B cell (primary cell): Measurements from ENCODE around the gene ANKRD23. TPM values are rescaled to one million over a fixed set of nuclear protein-coding genes. Genes with fewer than 3 reads are reported as not detected.

Experiments
- ATAC-seq: fragments of 200-7000 bp; cut with Tn5 transposase; one replicate; pipeline ENCODE4 v1.10.0; 2021; ENCODE audit warnings: low read depth, mild to moderate bottlenecking, moderate number of reproducible peaks, moderate library complexity
- CTCF ChIA-PET: fragments of 350-600 bp; sonication (Branson Sonifier 250); formaldehyde crosslinking; loops from one replicate; lab custom pipeline; 2021; ENCODE audit warnings: antibody characterized with exemption, inconsistent platforms; lab: Charles Lee
- POLR2A ChIA-PET: fragments of 350-600 bp; sonication (Branson Sonifier 250); formaldehyde crosslinking; loops from one replicate; lab custom pipeline; 2021; ENCODE audit warnings: antibody characterized with exemption; lab: Charles Lee
- DNase-seq: peaks from one replicate; pipeline ENCODE4 v3.0.0; 2013
- H2AFZ ChIP-seq: 2 replicates; pipeline ENCODE4 v1.6.1; 2012; ENCODE audit warnings: mild to moderate bottlenecking, low read depth, low read length; ENCODE audit not compliant: insufficient read depth, poor library complexity, severe bottlenecking
- H3K27ac ChIP-seq, 2 donors: 1 replicate in 1 of 2; 2 replicates in 1 of 2; pipeline ENCODE4 v1.5.1; 2012 to 2013; ENCODE audit warnings: low read length in 2 of 2, mild to moderate bottlenecking in 2 of 2, moderate library complexity in 1 of 2
- H3K27me3 ChIP-seq, 4 experiments: fragments of 200-600 bp in 1 of 4; sonication (generic) in 1 of 4; replicated peaks in 1 of 4; 1 replicate in 2 of 4; 2 replicates in 2 of 4; pipeline versions ENCODE4 v1.6.1 to v1.7.0; 2013 to 2016; ENCODE audit warnings: low read length in 3 of 4, mild to moderate bottlenecking in 2 of 4, mixed read lengths in 1 of 4, moderate library complexity in 1 of 4; ENCODE audit not compliant: insufficient read depth in 4 of 4, control insufficient read depth in 3 of 4; ENCODE audit errors: control extremely low read depth in 1 of 4
- H3K36me3 ChIP-seq, 2 experiments: replicated peaks in 1 of 2; 1 replicate in 1 of 2; 2 replicates in 1 of 2; pipeline versions ENCODE4 v1.6.1 to v1.7.1; 2013; ENCODE audit warnings: low read length in 1 of 2; ENCODE audit not compliant: insufficient read depth in 2 of 2, control insufficient read depth in 1 of 2; ENCODE audit errors: control extremely low read depth in 1 of 2, extremely low read depth in 1 of 2
- H3K4me1 ChIP-seq, 2 donors: fragments of 200-600 bp in 1 of 2; sonication (generic) in 1 of 2; 1 replicate in 1 of 2; 2 replicates in 1 of 2; pipeline versions ENCODE4 v1.5.1 to v1.6.1; 2013 to 2017; ENCODE audit warnings: low read length in 2 of 2; ENCODE audit not compliant: control insufficient read depth in 2 of 2, insufficient read depth in 2 of 2
- H3K4me2 ChIP-seq: replicated peaks from 2 replicates; pipeline ENCODE3; 2012; ENCODE audit warnings: mild to moderate bottlenecking, low read depth, low read length; ENCODE audit not compliant: poor library complexity, severe bottlenecking
- H3K4me3 ChIP-seq, 5 experiments: fragments of 200-600 bp in 1 of 5; sonication (generic) in 1 of 5; 1 replicate in 3 of 5; 2 replicates in 2 of 5; pipeline versions ENCODE4 v1.5.1 to v1.7.0; 2011 to 2016; ENCODE audit warnings: low read length in 4 of 5, mild to moderate bottlenecking in 4 of 5, low read depth in 2 of 5, control low read depth in 1 of 5, moderate library complexity in 1 of 5; ENCODE audit not compliant: insufficient read depth in 1 of 5; ENCODE audit errors: control extremely low read depth in 1 of 5, extremely low read depth in 1 of 5
- H3K79me2 ChIP-seq: fragments of 200-600 bp; sonication (generic); one replicate; pipeline ENCODE4 v1.6.0; 2016; ENCODE audit warnings: low read length; ENCODE audit not compliant: control insufficient read depth, insufficient read depth
- H3K9ac ChIP-seq: fragments of 200-600 bp; sonication (generic); 2 replicates; pipeline ENCODE4 v1.6.1; 2017; ENCODE audit warnings: mild to moderate bottlenecking, low read length, moderate library complexity
- H3K9me3 ChIP-seq, 3 donors: one replicate each; pipeline versions ENCODE4 v1.6.1 to v1.7.1; 2013; ENCODE audit warnings: low read length in 2 of 3; ENCODE audit not compliant: control insufficient read depth in 2 of 3, insufficient read depth in 1 of 3; ENCODE audit errors: control extremely low read depth in 1 of 3
- H4K20me1 ChIP-seq: 2 replicates; pipeline ENCODE4 v1.6.0; 2012; ENCODE audit warnings: mild to moderate bottlenecking, low read length; ENCODE audit not compliant: insufficient read depth, control insufficient read depth, poor library complexity, severe bottlenecking
- H3K27ac Mint-ChIP-seq: one replicate; pipeline ENCODE4 v1.8.0; 2021; ENCODE audit warnings: mixed read lengths
- H3K27me3 Mint-ChIP-seq: one replicate; pipeline ENCODE4 v1.8.0; 2021; ENCODE audit warnings: mixed read lengths
- H3K4me1 Mint-ChIP-seq: one replicate; pipeline ENCODE4 v1.8.0; 2021; ENCODE audit warnings: mixed read lengths
- H3K4me3 Mint-ChIP-seq: one replicate; pipeline ENCODE4 v1.8.0; 2021; ENCODE audit warnings: mixed read lengths
- H3K9me3 Mint-ChIP-seq: one replicate; pipeline ENCODE4 v1.8.0; 2022; ENCODE audit warnings: mixed read lengths; ENCODE audit not compliant: insufficient read depth
- EZH2 ChIP-seq: IDR thresholded peaks from 2 replicates; pipeline ENCODE4 v1.6.1; 2012; ENCODE audit warnings: borderline replicate concordance, low read depth, mild to moderate bottlenecking, moderate library complexity, low read length; ENCODE audit not compliant: insufficient read depth, poor library complexity, severe bottlenecking
- WGBS: methylation state at CpG from one replicate; pipeline ENCODE4 v1.1.5; 2013; ENCODE audit warnings: missing lambda C conversion rate; ENCODE audit not compliant: insufficient coverage; 5-methylcytosine and 5-hydroxymethylcytosine counted together
- intact Hi-C: fragments of 100-400 bp; cut with micrococcal nuclease; formaldehyde crosslinking; loops from one replicate; pipeline ENCODE4 v1.10.0; 2022
- polyA plus RNA-seq: library from polyadenylated mRNA; depleted of rRNA; stranded (reverse); fragments of >200 nt; gene quantifications from 2 replicates; pipeline ENCODE4 v1.2.3, GENCODE V29; 2012
- total RNA-seq, 2 donors: library from RNA; stranded (reverse); fragments of 120-200 nt in 1 of 2; gene quantifications; 1 replicate in 1 of 2; 2 replicates in 1 of 2; pipeline versions ENCODE4 v1.2.3 to v1.2.4, GENCODE V29; 2013 to 2022
- TF ChIP-seq, protein P1 (sequence below): fragments of 200-600 bp; IDR thresholded peaks from one replicate; pipeline ENCODE4 v1.8.0; 2022; ENCODE audit warnings: antibody characterized with exemption, mild to moderate bottlenecking

The ANKRD23 gene
- total and polyA plus RNA-seq, 2 donors (not counting 1 experiment from before 2014, with no cell fraction given) = 8.8 to 11.3 TPM

- TF ChIP-seq EZH2 = no peak
- TF ChIP-seq, protein P1, sequence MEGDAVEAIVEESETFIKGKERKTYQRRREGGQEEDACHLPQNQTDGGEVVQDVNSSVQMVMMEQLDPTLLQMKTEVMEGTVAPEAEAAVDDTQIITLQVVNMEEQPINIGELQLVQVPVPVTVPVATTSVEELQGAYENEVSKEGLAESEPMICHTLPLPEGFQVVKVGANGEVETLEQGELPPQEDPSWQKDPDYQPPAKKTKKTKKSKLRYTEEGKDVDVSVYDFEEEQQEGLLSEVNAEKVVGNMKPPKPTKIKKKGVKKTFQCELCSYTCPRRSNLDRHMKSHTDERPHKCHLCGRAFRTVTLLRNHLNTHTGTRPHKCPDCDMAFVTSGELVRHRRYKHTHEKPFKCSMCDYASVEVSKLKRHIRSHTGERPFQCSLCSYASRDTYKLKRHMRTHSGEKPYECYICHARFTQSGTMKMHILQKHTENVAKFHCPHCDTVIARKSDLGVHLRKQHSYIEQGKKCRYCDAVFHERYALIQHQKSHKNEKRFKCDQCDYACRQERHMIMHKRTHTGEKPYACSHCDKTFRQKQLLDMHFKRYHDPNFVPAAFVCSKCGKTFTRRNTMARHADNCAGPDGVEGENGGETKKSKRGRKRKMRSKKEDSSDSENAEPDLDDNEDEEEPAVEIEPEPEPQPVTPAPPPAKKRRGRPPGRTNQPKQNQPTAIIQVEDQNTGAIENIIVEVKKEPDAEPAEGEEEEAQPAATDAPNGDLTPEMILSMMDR = no peak
- Histone ChIP-seq H4K20me1 (no peaks in the 10 kb centered on the region), H3K9me3 (peaks cover 0 to 3% (median 0%) of the 10 kb centered on the region in 3 donors), H3K27ac (peak overlapping the region; percentile 51), H3K9ac (no peak overlapping the region), H3K4me1 (peaks cover 38 to 45% of the 10 kb centered on the region in 2 donors), H3K27me3 (no peaks in the 10 kb centered on the region), H3K4me3 (no peak overlapping the region), H3K36me3 (peaks cover 0 to 30% of the 10 kb centered on the region in 2 experiments), H2AFZ (no peak overlapping the region), H3K4me2 (no peak overlapping the region), H3K79me2 (peaks cover 5% of the 10 kb centered on the region)
- ATAC-seq (no peak), DNase-seq (peak; percentile 6)
- Mint-ChIP-seq H3K27me3 (no peaks in the 10 kb centered on the region), H3K4me3 (no peak overlapping the region), H3K27ac (no peak overlapping the region), H3K9me3 (no peaks in the 10 kb centered on the region), H3K4me1 (peaks cover 14% of the 10 kb centered on the region)
- intact Hi-C loops = loop anchor here (2.0 to 5.0 kb wide), 2 partner anchors 34 to 165 kb away; partner anchors contain the start of gene KANSL3
- CTCF ChIA-PET = interaction anchor here (0.7 to 3.7 kb wide), 4 partner anchors 13 to 55 kb away, joined by 3 to 30 read pairs (median 4); partner anchors contain the start of genes ANKRD39 and CNNM3
- POLR2A ChIA-PET = interaction anchor here (0.6 kb wide), 1 partner anchor 50 kb away, joined by 7 read pairs; no protein-coding TSS in a partner anchor
- 95% methylated on average over 5 of the region's 7 CpGs for WGBS
These were observed 41.1 kb downstream of the ANKRD23 start for GRCh38 chr2:96802721-96803120.
